Measurements from ENCODE around the gene TSSK2. TPM values are rescaled to one million over a fixed set of nuclear protein-coding genes. Genes with fewer than 3 reads are reported as not detected.

Gene TSSK2
- total and polyA plus RNA-seq, 2 of the 8 experiments (the other 6 are each of a cell fraction or from before 2014, with no cell fraction given) = not detected

DNA sequence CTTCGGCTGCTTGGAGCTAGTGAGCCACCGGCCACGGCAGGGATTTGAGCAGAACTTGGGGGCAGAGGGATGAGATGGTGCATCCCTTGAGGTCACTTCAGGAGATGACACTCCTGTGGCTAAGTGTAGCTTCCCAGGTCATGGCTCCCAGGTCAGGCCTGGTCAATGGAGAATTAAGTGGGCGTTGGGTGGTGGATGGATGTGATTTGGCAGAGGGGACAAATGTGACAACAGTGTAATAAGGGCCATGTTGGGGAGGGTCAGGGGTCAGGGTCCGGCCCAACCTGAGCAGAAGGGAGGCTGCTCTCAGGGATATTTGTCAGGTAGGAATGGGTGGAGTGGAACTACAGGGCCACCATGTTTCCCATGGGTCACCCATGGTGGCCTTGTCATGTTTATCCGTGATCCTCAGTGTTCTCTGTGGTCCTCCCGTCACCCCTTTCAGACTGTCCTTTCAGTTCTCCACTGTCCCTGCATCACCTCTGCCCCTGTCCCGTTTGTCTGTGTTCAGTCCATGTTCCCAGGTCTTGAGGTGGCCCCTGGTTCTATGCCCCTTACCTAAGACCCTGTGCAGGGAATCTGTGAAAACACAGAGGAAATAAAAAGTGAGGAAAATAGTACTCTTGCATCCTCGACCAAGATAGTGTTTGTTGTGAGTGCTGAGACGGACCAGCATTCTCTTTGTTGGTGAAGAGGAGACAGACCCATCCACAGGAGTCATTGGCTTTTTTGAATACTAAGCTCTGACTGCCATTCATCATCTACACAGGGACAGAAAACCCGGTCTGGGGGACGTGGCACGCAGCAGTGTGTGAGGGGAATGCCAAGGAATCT, 41.3 kb downstream of the TSSK2 start:
- TF ChIP-seq SUZ12 (IDR thresholded peaks at IDR 0.05; ENCODE audit: low read length) (no peak), GABPA (IDR thresholded peaks at IDR 0.05; ENCODE audit: borderline replicate concordance, insufficient read depth, low read length) (no peak), POLR2A (IDR thresholded peaks at IDR 0.05; ENCODE audit: control extremely low read depth in 1 of 2, low read depth in 2 of 2, low read length in 2 of 2) (no peak), SRF (IDR thresholded peaks at IDR 0.05; ENCODE audit: low read depth, low read length) (no peak)
- 0 out of 2 replicates have a peak overlapping the region, but pooled peaks have one; percentile 63 for H2BK12ac ChIP-seq (ENCODE audit: low read depth, low read length)
- H3K9ac ChIP-seq (replicated peaks in 1 of 4; ENCODE audit: extremely low read depth in 1 of 4, low read depth in 3 of 4, low read length in 3 of 4) = peak overlapping the region; percentile 83 to 96 (median 95)
- peak overlapping the region; percentile 94 to 98 (median 97) for H3K4me3 ChIP-seq (ENCODE audit: extremely low read depth in 1 of 4, insufficient read depth in 2 of 4, low read depth in 3 of 4, low read length in 4 of 4)
- no peak for FAIRE-seq
- H2BK15ac ChIP-seq (ENCODE audit: low read length) = no peak overlapping the region
- no peak overlapping the region for H3K23ac ChIP-seq (ENCODE audit: insufficient read length)
- ChIA-PET CTCF (ENCODE audit: partially characterized antibody) (interaction anchor here (3.7 kb wide), 1 partner anchor 27 kb away, joined by 28 read pairs; the partner anchor contains the start of gene ESS2), POLR2A (ENCODE audit: partially characterized antibody) (interaction anchor here (1.2 to 1.3 kb wide), 2 partner anchors 114 to 207 kb away, joined by 3 to 6 read pairs; no protein-coding TSS in a partner anchor)
- H4K5ac ChIP-seq (ENCODE audit: insufficient read length, low read depth, low read length) = no peak overlapping the region
- peaks cover 18 to 36% (median 32%) of the 10 kb centered on the region in 4 experiments for H3K27me3 ChIP-seq (replicated peaks in 1 of 4; ENCODE audit: control insufficient read depth in 3 of 4, extremely low read depth in 1 of 4, insufficient read depth in 3 of 4, low read length in 3 of 4)
- no peak overlapping the region for H2BK20ac ChIP-seq (ENCODE audit: low read length)
- H4K91ac ChIP-seq (replicated peaks; ENCODE audit: insufficient read length, low read length) = no peak overlapping the region
- no peak overlapping the region for H3K14ac ChIP-seq (ENCODE audit: insufficient read length)
- H2AK5ac ChIP-seq (ENCODE audit: low read depth, low read length) = 0 out of 2 replicates have a peak overlapping the region, but pooled peaks have one; percentile 69
- peaks cover 18% of the 10 kb centered on the region for H3K79me1 ChIP-seq (ENCODE audit: low read depth, low read length)
- H3K4me1 ChIP-seq (replicated peaks in 1 of 4; ENCODE audit: control insufficient read depth in 3 of 4, insufficient read depth in 4 of 4, low read length in 3 of 4) = peaks cover 0 to 50% (median 36%) of the 10 kb centered on the region in 4 experiments; a peak in 6 of 7 replicates
- WGBS, 2 experiments (ENCODE audit: extremely low coverage in 1 of 2, insufficient coverage in 1 of 2, insufficient read length in 1 of 2, insufficient replicate concordance in 2 of 2, low coverage in 1 of 2, low lambda C conversion rate in 2 of 2, missing lambda C conversion rate in 1 of 2) = 57% methylated on average over 13 of the region's 13 CpGs; no CpG with 5 or more reads in 1 of the 2 experiments
- no peak for DNase-seq (ENCODE audit: low read depth in 1 of 2, low spot score in 2 of 2)
- peaks cover 0 to 9% (median 0%) of the 10 kb centered on the region in 4 experiments; a peak in 2 of 8 replicates for H3K36me3 ChIP-seq (ENCODE audit: control insufficient read depth in 2 of 4, insufficient read depth in 4 of 4, low read length in 3 of 4)
- H4K20me1 ChIP-seq (replicated peaks in 1 of 2; ENCODE audit: control insufficient read depth in 1 of 2, insufficient read depth in 2 of 2, low read length in 2 of 2) = peaks cover 4 to 32% of the 10 kb centered on the region in 2 experiments
- H3K4ac ChIP-seq (replicated peaks; ENCODE audit: insufficient read length, low read depth, low read length) = no peak overlapping the region
- H4K8ac ChIP-seq (ENCODE audit: extremely low read depth, insufficient read depth, low read length) = peak overlapping the region; percentile 99; the same call in 1 of the 2 replicates
- peak overlapping the region; percentile 87; the same call in 1 of the 2 replicates for H2BK5ac ChIP-seq (ENCODE audit: low read depth, low read length)
- no peak overlapping the region for H3K56ac ChIP-seq (replicated peaks; ENCODE audit: insufficient read length, low read depth, low read length)
- no peak overlapping the region for H2BK120ac ChIP-seq (replicated peaks; ENCODE audit: low read depth, low read length)
- no peak overlapping the region for H2AFZ ChIP-seq (ENCODE audit: low read length)
- peak overlapping the region; percentile 95 to 99 for H3K4me2 ChIP-seq (ENCODE audit: insufficient read depth in 1 of 2, low read depth in 2 of 2, low read length in 2 of 2)
- H3K18ac ChIP-seq (ENCODE audit: extremely low read depth, low read length) = peak overlapping the region; percentile 36; the same call in 1 of the 2 replicates
- no peaks in the 10 kb centered on the region for H3K9me3 ChIP-seq (ENCODE audit: insufficient read depth in 2 of 2, low read depth in 1 of 2, low read length in 1 of 2)
- H3K23me2 ChIP-seq (ENCODE audit: low read depth, low read length) = peaks cover 10% of the 10 kb centered on the region
- H3K79me2 ChIP-seq (ENCODE audit: control insufficient read depth in 1 of 2, insufficient read depth in 2 of 2, low read length in 2 of 2) = peaks cover 5 to 27% of the 10 kb centered on the region in 2 experiments; a peak in 3 of 4 replicates
- H3K27ac ChIP-seq (ENCODE audit: low read depth, low read length) = peak overlapping the region; percentile 92

All from H1 (cell line).